22Rv1 (cell line): ENCODE measurements around the gene OAF.
A peak's percentile ranks its signal among the peaks of the same experiment; 100 is the strongest.

ENCODE experiments used
- H3K27ac ChIP-seq: fragments of 450-650 bp; 2 replicates; pipeline ENCODE4 v1.5.1; 2017
- CTCF ChIP-seq: fragments of 450-650 bp; IDR thresholded peaks from 2 replicates; pipeline ENCODE4 v1.5.1; 2017; ENCODE audit warnings: mild to moderate bottlenecking
- ZFX ChIP-seq: fragments of 450-650 bp; IDR thresholded peaks from 2 replicates; pipeline ENCODE4 v1.6.1; 2017; ENCODE audit warnings: antibody characterized with exemption, borderline replicate concordance

Gene OAF

GRCh38 chr11:120224972-120225909, 14.4 kb downstream of the OAF start:
- H3K27ac ChIP-seq, result no peak overlapping the region
- no peak for TF ChIP-seq ZFX
- TF ChIP-seq CTCF, result no peak

DNA sequence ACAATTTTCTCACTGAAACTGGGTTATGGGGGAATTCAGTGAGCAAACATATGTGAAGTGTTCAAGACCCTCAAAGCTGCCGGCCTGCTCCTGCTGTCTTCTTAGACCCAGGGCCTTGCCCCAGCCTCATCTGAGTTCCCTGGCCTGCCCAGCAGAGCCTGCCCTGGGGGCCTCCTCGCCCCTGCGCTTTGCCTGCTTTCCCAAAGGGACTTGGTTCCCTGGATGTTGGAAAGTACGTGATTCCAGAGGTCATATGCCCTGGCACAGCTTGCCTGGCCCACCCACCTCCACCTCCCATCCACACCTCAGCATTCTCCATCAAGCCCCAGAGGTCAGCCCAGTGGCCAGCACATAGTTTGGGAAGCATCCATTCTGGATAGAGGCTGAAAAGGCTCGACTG, 15.4 kb downstream of the OAF start:
- TF ChIP-seq ZFX, result no peak
- no peak for TF ChIP-seq CTCF
- H3K27ac ChIP-seq, result no peak overlapping the region

DNA sequence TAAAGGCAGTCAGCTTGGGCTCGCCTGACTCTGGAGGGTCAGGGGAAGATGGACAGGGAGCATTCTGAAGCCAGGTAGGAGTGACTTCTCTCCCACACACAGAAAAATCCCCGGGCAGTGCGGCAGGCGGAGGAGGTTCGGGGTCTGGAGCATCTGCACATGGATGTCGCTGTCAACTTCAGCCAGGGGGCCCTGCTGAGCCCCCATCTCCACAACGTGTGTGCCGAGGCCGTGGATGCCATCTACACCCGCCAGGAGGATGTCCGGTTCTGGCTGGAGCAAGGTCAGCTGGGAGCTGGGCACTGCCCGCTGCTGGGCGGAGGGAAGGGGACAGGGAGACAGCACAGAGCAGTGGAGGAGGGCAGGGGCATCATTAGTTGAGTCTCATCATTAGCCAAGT, 15.9 kb downstream of the OAF start:
- H3K27ac ChIP-seq, result no peak overlapping the region
- TF ChIP-seq CTCF (no peak), ZFX (no peak)

- TF ChIP-seq ZFX (no peak), CTCF (no peak)
- H3K27ac ChIP-seq, result no peak overlapping the region
These were observed 16.5 kb downstream of the OAF start for GRCh38 chr11:120227228-120227852.

- no peak overlapping the region for H3K27ac ChIP-seq
- TF ChIP-seq CTCF (no peak), ZFX (no peak)
These were observed 18.1 kb downstream of the OAF start for GRCh38 chr11:120228794-120229384.

- H3K27ac ChIP-seq, result no peak overlapping the region
- TF ChIP-seq ZFX, result no peak
- peak; percentile 47 for TF ChIP-seq CTCF
These were observed 18.9 kb downstream of the OAF start for GRCh38 chr11:120229451-120230424.
